Stimulated activated CD8-positive, alpha-beta memory T cell treated with anti-CD3 and anti-CD28 coated beads, Interleukin-12 subunit alpha, Interleukin-12 subunit beta, amount 100 ng/mL, for 24 hours (primary cell): ENCODE measurements around the gene SPG21.

Source experiments
- DNase-seq: peaks from one replicate; pipeline ENCODE4 v3.0.0-alpha.2; 2020; ENCODE audit errors: extremely low read depth

Gene SPG21

DNA sequence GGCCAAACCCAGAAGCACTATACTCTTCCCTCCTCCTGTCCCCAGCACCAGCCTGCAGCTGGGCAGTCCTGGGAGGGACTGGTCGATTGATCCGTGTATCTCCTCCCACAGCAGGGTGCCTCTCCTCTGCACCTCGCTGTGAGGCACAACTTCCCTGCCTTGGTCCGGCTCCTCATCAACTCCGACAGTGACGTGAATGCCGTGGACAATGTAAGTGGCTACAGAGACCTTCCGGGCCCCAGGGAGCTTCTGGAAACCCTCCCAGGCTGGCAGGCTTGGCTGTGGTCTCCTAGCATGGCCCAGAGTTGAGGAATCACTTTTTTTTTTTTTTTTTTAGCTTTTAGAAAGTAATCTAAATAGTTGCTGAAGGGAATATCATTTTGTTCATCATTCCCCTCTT, 47.4 kb downstream of the SPG21 start:
- DNase-seq, result no peak

DNA sequence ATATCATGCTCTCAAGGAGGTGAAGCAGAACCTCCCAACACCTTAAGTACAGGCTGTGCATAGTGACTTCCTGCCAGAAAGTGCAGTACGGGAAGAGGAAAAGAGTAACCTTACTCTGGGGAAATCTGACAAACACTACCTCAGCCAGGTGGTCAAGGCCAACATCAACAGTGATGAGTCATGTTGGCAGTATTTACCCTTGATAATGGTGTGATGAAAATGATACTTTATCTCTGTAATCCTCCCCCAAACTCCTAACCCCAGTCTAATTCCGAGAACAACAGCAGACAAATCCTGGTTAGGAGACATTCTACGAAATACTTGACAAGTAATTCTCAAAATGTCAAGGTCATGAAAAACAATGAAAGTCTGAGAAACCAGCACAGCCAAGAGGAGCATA, 51.5 kb downstream of the SPG21 start:
- DNase-seq, result no peak

DNA sequence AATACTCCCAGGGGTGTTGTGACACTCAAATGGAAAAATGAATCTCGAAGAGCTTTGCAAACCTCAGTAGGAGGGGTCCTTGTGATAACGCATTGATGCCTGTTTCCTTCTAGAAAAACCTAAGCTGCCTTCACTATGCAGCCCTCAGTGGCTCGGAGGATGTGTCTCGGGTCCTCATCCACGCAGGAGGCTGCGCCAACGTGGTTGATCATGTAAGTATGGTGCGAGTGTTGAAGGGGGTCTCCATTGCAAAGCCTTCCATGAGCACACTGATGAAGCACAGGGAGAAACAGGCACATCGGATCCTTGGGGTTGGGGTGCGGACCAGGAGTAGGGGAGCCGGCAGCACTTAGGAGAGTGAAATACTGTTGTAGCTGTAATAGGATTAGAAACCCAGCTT, 55.7 kb downstream of the SPG21 start:
- DNase-seq, result no peak

- DNase-seq, result no peak
Measured at GRCh38 chr15:64931381-64931780, 58.3 kb downstream of the SPG21 start.

GRCh38 chr15:64930778-64931371, 58.8 kb downstream of the SPG21 start:
- no peak for DNase-seq

- no peak for DNase-seq
Measured at GRCh38 chr15:64930019-64930652, 59.6 kb downstream of the SPG21 start.

GRCh38 chr15:64928626-64929220, 61.0 kb downstream of the SPG21 start:
- DNase-seq, result no peak

GRCh38 chr15:64926661-64927060, 63.1 kb downstream of the SPG21 start:
- no peak for DNase-seq

GRCh38 chr15:64925335-64926330, 64.1 kb downstream of the SPG21 start:
- no peak for DNase-seq

DNA sequence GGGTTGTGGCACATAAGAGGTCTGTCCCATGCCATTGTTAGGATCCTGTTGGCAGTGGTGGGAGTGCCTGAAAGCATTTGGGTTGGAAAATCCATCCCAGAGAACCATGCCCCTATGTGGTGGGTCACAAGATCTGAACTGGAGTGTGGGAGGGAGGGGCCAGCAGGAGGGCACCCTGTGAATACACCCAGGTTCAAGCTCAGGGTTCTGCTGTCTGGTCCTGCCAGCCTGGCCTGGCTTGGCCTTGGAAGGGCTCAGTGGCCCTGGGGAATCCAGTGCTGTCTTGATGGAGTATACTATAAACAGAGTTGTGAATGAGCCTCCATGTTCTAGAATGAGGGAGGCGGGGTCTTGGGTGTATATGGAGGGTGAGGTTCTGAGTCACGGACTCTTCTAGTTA, 66.2 kb downstream of the SPG21 start:
- no peak for DNase-seq

- no peak for DNase-seq
Measured at GRCh38 chr15:64921711-64922110, 68.0 kb downstream of the SPG21 start.

DNA sequence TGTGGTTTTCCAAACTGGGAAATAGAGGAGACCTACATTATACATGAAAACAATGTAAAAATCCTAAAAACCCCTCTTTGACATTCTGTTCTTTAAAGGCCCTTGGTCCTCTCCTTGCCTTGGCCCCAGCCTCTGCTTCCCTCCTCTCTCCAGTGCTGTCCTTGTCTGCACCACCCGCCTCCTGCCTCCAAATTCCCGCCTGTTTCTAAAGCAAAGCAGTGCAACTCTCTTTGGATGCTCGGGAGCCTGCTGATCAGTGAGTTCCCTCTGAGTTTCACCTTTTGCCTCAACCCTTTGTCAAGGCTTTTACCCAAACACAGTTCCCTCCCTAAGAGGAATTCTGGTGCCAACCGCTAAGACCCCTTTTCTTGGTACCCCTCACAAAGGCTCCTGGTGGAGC, 70.0 kb downstream of the SPG21 start:
- no peak for DNase-seq

DNA sequence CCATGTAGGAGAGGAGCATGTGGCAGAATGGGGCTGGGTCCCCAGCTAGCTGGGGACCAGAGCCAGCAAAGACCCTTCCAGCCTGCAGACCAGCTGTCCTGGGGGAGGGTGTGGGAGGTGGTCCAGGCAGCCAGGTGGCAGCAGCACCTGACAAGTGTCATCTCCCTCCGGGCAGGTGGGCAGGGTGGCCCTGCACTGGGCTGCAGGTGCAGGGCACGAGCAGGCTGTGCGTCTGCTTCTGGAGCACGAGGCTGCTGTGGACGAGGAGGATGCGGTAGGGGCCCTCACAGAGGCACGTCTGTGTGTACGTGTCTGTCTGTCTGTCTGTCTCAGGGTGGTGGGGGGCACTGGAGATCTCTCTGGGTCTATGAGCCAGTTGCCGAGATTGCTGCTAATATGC, 72.5 kb downstream of the SPG21 start:
- DNase-seq, result no peak

- DNase-seq, result no peak
Measured at GRCh38 chr15:64916365-64916764, 73.3 kb downstream of the SPG21 start.

DNA sequence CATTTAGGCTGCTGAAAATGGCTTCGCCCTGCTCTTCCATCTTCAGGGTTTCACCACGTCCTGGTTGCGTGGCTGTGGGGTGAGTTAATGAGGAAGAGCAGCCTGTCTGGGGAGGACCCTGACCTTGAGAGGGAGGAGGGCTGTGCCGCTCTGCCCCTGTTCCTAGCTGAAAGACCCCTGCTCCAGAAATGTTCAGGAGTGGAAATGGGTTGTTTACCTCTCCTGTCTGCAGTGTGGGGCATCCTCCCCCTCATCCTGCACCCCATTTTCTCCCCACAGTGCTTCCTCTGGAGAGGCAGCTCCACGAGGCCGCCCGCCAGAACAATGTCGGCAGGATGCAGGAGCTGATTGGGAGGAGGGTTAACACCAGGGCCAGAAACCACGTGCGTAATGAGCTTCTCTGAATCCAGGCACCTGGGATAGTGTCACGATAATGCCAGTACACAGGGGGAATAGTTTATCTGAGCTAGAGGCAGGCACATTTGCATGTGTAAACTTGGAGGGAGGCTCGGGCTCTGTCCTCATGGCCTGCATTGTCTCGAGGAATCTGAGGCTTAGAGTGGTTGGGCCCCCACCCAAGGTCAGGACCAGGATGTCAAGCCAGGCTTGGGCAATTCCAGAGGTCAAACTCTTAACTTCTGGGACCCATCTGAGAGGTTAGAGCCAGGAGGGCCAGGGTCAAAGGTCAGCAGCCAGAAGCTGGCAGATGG, 74.0 kb downstream of the SPG21 start:
- no peak for DNase-seq
